Lung (tissue), 12 donors: ENCODE data around the gene PDZK1. TPM values are rescaled to one million over a fixed set of nuclear protein-coding genes. Genes with fewer than 3 reads are reported as not detected.

ENCODE experiments used
- ATAC-seq: fragments of 200-7000 bp; cut with Tn5 transposase; one replicate; pipeline ENCODE4 v1.9.1; 2020; ENCODE audit warnings: moderate number of reproducible peaks; ENCODE audit not compliant: insufficient read depth, low FRiP score
- DNase-seq, 3 donors: peaks; one replicate each; pipeline ENCODE4 v3.0.0-alpha.2; 2013 to 2017
- H3K27ac ChIP-seq, 2 donors: one replicate each; pipeline ENCODE4 v1.5.1; 2013; ENCODE audit warnings: mild to moderate bottlenecking in 2 of 2, moderate library complexity in 2 of 2, control low read depth in 1 of 2, inconsistent platforms in 1 of 2, low read depth in 1 of 2, low read length in 1 of 2
- H3K27me3 ChIP-seq, 3 donors: one replicate each; pipeline ENCODE4 v1.5.1; 2013; ENCODE audit warnings: low read length in 2 of 3; ENCODE audit not compliant: control insufficient read depth in 3 of 3, insufficient read depth in 3 of 3
- H3K36me3 ChIP-seq, 4 donors: one replicate each; pipeline ENCODE4 v1.5.1; 2013; ENCODE audit warnings: low read length in 4 of 4, mild to moderate bottlenecking in 1 of 4, moderate library complexity in 1 of 4; ENCODE audit not compliant: control insufficient read depth in 4 of 4, insufficient read depth in 4 of 4
- H3K4me1 ChIP-seq, 5 donors: one replicate each; pipeline ENCODE4 v1.5.1; 2013; ENCODE audit warnings: low read length in 5 of 5, mild to moderate bottlenecking in 2 of 5, moderate library complexity in 1 of 5; ENCODE audit not compliant: control insufficient read depth in 5 of 5, insufficient read depth in 5 of 5
- H3K4me3 ChIP-seq: one replicate; pipeline ENCODE4 v1.5.1; 2013; ENCODE audit warnings: mild to moderate bottlenecking, control low read depth, moderate library complexity
- H3K9ac ChIP-seq, 2 donors: one replicate each; pipeline ENCODE4 v1.5.1; 2013; ENCODE audit warnings: low read length in 2 of 2, control low read depth in 1 of 2; ENCODE audit not compliant: insufficient read depth in 1 of 2
- H3K9me3 ChIP-seq, 4 donors: one replicate each; pipeline ENCODE4 v1.5.1; 2013; ENCODE audit warnings: low read length in 3 of 4, mild to moderate bottlenecking in 1 of 4, moderate library complexity in 1 of 4; ENCODE audit not compliant: control insufficient read depth in 4 of 4, insufficient read depth in 3 of 4
- WGBS, 2 donors: extraction: QIAGEN DNeasy Blood & Tissue Kit; methylation state at CpG; one replicate each; pipeline ENCODE4 v1.1.7; 2013; 5-methylcytosine and 5-hydroxymethylcytosine counted together
- polyA plus RNA-seq, 2 donors: library from polyadenylated mRNA; stranded (reverse); fragments of 200-250 nt; gene quantifications; one replicate each; pipeline ENCODE4 v1.2.1, GENCODE V29; 2013
- total RNA-seq, 2 donors: library from RNA; depleted of rRNA in 1 of 2; stranded (reverse); fragments of >200 nt in 1 of 2; gene quantifications; one replicate each; pipeline ENCODE4 v1.2.1, GENCODE V29; 2014 to 2021
- TF ChIP-seq, protein P1 (sequence below): IDR thresholded peaks from 2 replicates; pipeline ENCODE4 v1.5.1; 2012; ENCODE audit warnings: mild to moderate bottlenecking; ENCODE audit errors: control extremely low read depth, extremely low read depth
- donor health status: control.
- donor health status: control.
- donor health status: Bipolar disorder and iron deficiency.
- donor health status: healthy.
- donor health status: DM: yes; HTN: yes; CAD: no.

The PDZK1 gene
- total and polyA plus RNA-seq, 4 donors: 0.14 to 0.57 (median 0.26) TPM

GRCh38 chr1:145695821-145696629, 11.1 kb downstream of the PDZK1 start:
- ATAC-seq (no peak), DNase-seq (no peak)
- WGBS, 2 donors: 76 to 80% methylated on average over 5 of the region's 5 CpGs
- Histone ChIP-seq H3K9me3 (no peaks in the 10 kb centered on the region), H3K9ac (no peak overlapping the region), H3K27me3 (no peaks in the 10 kb centered on the region), H3K4me1 (peaks cover 0 to 1% (median 0%) of the 10 kb centered on the region in 5 donors), H3K27ac (no peak overlapping the region), H3K36me3 (no peaks in the 10 kb centered on the region), H3K4me3 (no peak overlapping the region)
- TF ChIP-seq, protein P1, sequence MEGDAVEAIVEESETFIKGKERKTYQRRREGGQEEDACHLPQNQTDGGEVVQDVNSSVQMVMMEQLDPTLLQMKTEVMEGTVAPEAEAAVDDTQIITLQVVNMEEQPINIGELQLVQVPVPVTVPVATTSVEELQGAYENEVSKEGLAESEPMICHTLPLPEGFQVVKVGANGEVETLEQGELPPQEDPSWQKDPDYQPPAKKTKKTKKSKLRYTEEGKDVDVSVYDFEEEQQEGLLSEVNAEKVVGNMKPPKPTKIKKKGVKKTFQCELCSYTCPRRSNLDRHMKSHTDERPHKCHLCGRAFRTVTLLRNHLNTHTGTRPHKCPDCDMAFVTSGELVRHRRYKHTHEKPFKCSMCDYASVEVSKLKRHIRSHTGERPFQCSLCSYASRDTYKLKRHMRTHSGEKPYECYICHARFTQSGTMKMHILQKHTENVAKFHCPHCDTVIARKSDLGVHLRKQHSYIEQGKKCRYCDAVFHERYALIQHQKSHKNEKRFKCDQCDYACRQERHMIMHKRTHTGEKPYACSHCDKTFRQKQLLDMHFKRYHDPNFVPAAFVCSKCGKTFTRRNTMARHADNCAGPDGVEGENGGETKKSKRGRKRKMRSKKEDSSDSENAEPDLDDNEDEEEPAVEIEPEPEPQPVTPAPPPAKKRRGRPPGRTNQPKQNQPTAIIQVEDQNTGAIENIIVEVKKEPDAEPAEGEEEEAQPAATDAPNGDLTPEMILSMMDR: no peak

DNA sequence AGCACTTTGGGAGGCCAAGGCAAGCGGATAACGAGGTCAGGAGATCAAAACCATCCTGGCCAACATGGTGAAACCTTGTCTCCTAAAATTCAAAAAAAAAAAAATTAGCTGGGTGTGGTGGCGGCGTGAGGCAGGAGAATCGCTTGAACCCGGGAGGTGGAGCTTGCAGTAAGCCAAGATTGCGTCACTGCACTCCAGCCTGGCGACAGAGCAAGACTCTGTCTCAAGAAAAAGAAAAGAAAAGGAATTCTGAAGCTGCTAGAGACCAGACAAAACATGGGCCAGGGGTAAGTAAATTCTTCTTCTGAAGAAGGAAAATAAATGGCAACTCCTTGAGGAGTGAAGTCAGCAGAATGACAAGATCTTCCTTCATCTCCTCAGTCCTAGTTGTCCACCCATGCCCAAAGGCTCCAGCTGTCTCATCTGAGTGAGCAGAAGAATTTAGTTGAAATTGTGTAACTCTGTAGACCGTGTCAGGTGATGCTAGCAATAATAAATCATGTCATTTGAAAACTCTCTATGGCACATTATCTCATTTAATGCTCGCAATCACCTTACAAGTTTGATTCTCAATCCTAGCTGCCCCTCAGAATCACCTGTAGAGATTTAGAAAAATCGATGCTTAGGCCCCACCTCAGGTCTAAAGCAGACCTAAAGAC, 14.3 kb downstream of the PDZK1 start:
- Histone ChIP-seq H3K4me3 (no peak overlapping the region), H3K9me3 (no peaks in the 10 kb centered on the region), H3K9ac (no peak overlapping the region), H3K27ac (no peak overlapping the region), H3K27me3 (no peaks in the 10 kb centered on the region), H3K36me3 (no peaks in the 10 kb centered on the region), H3K4me1 (peaks cover 0 to 4% (median 0%) of the 10 kb centered on the region in 5 donors)
- ATAC-seq: no peak
- WGBS, 2 donors: 84 to 88% methylated on average over 11 of the region's 11 CpGs
- TF ChIP-seq, protein P1: no peak
- DNase-seq: no peak

DNA sequence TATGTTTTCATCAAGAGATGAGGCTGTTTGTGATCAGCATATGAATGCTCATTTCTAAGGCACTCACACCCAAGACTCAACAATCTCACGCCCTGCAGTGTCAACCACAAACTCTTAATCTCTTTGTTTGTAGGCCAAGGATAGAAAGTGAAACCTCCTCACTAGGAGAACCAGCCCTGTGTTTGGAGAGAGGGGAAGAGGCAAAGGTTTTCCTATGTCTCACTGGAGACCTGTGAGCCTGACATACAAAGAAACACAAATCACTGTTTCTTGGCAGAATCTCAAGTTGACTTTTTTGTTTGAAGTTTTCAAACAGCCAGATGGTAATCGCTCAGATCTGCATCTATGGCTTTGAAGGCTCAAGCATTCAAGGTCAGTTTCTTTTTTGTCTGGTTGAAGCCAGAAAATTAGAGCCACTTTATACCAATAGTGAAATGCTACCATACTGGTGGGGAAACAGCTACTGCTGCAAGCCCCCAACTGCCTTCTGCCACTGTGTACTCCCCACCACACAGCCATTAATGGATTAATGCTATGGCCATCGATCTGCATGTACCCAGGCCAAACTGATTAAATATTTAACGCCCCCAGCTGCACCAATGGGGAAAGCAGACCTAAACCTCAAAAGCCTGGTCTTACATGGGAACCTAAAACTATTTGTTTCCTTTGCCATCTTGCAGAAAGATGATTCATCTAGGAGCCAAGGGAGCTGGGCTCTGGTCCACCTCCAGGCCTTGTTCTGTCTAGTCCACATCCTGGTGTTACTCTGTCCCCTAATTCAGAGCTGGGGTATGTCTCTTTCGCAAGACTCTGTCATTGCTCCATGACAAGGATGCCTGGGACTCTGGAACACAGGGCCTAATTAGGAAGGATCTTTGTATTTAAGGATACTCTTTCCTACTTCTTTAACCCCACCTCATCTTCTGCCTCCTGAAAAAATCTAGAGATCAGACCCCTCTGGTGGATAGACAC, 16.3 kb downstream of the PDZK1 start:
- Histone ChIP-seq H3K4me1 (peaks cover 0 to 4% (median 0%) of the 10 kb centered on the region in 5 donors), H3K27ac (no peak overlapping the region), H3K9me3 (no peaks in the 10 kb centered on the region), H3K27me3 (no peaks in the 10 kb centered on the region), H3K4me3 (no peak overlapping the region), H3K36me3 (no peaks in the 10 kb centered on the region), H3K9ac (no peak overlapping the region)
- TF ChIP-seq, protein P1: no peak
- no peak for ATAC-seq
- 65 to 68% methylated on average over 5 of the region's 5 CpGs for WGBS, 2 donors
- DNase-seq: peak in 2 of 3 donors; percentile 22 to 54
